CD4-positive, alpha-beta T cell treated with Interleukin-2 at 100 ng/mL for 4 hours (primary cell): ENCODE data around the gene JAM3.

ENCODE experiments used
- DNase-seq: peaks from one replicate; pipeline ENCODE4 v3.0.0-alpha.2; 2020; ENCODE audit warnings: low spot score

The JAM3 gene

DNA sequence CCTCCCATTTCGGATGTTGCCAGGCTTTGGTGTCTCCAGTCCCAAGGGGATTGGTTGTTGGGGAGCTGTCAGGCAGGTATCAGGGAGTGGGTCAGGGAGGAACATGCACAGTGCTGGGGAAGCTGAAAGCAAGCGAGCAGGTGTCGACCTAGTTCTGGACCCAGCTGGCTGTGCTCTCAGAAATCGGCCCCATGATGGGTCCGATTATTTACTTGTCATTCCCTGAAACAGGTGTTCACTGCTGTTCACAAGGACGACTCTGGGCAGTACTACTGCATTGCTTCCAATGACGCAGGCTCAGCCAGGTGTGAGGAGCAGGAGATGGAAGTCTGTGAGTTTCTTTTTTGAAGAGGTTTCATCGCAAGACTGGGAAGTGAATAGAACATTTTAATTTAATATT, 76.8 kb downstream of the JAM3 start:
- DNase-seq, result no peak

DNA sequence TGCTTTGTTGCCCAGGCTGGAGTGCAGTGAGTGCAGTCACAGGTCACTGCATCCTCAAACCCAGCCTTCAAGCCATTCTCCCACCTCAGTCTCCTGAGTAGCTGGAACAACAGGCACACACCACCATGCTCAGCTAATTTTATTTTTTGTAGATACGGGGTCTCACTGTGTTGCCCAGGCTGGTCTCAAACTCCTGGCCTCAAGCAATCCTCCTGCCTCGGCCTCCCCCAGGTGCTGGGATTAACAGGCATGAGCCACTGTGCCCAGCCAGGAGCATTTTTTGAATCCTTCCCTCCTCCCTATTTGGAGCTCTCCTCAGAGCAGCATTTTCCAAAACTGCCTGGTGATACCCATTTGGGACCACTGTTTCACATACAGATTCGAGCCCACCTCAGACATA, 77.7 kb downstream of the JAM3 start:
- DNase-seq, result no peak

DNA sequence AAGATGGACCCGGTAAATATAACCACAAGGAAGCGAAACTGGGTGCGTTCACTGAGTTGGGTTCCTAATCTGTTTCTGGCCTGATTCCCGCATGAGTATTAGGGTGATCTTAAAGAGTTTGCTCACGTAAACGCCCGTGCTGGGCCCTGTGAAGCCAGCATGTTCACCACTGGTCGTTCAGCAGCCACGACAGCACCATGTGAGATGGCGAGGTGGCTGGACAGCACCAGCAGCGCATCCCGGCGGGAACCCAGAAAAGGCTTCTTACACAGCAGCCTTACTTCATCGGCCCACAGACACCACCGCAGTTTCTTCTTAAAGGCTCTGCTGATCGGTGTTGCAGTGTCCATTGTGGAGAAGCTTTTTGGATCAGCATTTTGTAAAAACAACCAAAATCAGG, 80.5 kb downstream of the JAM3 start:
- no peak for DNase-seq

DNA sequence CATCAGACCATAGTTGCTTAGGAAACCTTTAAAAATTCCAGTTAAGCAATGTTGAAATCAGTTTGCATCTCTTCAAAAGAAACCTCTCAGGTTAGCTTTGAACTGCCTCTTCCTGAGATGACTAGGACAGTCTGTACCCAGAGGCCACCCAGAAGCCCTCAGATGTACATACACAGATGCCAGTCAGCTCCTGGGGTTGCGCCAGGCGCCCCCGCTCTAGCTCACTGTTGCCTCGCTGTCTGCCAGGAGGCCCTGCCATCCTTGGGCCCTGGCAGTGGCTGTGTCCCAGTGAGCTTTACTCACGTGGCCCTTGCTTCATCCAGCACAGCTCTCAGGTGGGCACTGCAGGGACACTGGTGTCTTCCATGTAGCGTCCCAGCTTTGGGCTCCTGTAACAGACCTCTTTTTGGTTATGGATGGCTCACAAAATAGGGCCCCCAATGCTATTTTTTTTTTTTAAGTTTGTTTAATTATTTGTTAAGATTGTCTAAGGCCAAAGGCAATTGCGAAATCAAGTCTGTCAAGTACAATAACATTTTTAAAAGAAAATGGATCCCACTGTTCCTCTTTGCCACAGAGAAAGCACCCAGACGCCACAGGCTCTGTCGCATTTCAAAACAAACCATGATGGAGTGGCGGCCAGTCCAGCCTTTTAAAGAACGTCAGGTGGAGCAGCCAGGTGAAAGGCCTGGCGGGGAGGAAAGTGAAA, 81.5 kb downstream of the JAM3 start:
- DNase-seq, result no peak

DNA sequence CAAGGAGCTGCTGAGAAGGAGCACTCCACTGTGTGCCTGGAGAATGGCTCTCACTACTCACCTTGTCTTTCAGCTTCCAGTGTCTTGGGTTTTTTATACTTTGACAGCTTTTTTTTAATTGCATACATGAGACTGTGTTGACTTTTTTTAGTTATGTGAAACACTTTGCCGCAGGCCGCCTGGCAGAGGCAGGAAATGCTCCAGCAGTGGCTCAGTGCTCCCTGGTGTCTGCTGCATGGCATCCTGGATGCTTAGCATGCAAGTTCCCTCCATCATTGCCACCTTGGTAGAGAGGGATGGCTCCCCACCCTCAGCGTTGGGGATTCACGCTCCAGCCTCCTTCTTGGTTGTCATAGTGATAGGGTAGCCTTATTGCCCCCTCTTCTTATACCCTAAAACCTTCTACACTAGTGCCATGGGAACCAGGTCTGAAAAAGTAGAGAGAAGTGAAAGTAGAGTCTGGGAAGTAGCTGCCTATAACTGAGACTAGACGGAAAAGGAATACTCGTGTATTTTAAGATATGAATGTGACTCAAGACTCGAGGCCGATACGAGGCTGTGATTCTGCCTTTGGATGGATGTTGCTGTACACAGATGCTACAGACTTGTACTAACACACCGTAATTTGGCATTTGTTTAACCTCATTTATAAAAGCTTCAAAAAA, 82.3 kb downstream of the JAM3 start:
- no peak for DNase-seq

DNA sequence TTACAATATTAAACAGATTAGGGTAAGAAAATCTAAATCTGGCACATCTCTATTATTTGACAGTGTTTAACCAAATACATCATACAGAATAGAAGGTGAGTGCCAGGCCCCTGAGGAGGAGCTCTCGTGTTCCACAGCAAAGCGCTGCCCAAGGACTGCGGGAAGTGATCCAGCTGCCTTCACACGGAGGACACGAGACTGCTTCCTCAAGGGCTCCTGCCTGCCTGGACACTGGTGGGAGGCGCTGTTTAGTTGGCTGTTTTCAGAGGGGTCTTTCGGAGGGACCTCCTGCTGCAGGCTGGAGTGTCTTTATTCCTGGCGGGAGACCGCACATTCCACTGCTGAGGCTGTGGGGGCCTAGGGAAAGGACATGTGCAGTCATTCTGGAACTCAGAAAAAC, 83.8 kb downstream of the JAM3 start:
- DNase-seq, result no peak

DNA sequence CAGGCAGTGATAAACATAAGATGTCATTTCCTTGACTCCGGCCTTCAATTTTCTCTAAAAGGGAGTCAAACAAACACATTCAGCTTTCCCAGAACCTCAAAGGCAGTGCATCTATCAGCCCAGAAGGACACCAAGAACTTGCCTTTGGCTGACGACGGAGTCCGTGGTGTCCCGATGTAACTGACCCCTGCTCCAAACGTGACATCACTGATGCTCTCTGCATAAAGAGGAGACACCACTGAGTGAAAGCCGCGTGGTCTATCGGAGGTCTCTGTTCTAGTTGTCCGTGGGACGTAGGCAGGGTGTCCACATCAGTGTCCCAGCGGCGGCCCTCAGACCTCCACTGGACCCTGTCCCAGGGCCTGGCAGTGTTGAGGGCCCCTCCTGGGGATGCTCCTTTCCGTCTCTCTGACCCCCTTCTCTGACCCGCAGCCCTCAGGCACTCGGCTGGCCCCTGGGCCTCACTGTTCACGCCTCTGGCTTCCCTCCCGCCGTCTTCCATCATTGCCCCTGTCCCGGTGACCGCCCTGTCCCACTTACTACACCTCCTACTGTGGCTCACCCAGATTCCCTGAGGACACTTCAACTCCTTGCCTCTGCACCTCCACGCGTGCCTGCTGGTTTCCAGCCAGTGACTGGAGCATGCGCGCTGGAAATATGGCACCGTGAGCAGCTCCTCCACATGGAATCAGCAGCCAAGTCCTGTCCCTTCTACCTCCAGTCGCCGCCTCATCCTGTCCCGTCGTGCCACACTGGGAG, 84.5 kb downstream of the JAM3 start:
- no peak for DNase-seq

DNA sequence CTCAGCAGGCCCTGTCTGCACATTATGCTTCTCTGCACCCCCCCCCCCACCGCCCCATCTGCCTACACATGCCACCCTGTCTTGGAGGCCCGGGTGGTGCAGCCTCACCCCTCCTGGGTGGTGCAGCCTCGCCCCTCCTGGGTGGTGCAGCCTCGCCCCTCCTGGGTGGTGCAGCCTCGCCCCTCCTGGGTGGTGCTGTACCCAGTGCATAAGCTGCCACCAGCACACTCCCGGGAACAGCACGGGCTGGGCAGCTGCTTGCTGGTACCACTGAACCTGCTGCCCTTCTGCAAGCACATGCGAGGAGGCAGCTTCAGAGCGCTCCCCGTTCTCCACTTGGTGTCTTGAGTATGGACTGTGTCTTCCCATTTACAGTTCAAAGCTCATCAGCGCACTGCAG, 85.6 kb downstream of the JAM3 start:
- no peak for DNase-seq

DNA sequence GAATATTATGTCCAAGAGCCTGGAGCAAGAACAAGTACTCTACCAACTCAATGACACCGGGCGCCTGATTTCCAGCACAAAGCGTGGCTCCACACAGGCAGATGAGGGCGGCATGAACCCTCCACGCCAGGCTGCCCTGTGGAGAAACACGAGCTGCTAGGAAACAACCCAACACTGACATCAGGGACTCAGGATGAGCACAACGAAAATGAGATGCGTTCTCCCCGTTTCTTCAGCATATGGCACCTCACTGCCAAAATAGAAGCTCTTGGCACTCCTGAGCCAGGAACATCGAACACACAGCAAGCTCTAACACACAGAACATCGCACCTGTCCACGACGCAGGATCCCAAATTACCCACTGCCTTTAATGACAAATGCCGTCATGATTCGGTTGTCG, 86.6 kb downstream of the JAM3 start:
- DNase-seq, result no peak

DNA sequence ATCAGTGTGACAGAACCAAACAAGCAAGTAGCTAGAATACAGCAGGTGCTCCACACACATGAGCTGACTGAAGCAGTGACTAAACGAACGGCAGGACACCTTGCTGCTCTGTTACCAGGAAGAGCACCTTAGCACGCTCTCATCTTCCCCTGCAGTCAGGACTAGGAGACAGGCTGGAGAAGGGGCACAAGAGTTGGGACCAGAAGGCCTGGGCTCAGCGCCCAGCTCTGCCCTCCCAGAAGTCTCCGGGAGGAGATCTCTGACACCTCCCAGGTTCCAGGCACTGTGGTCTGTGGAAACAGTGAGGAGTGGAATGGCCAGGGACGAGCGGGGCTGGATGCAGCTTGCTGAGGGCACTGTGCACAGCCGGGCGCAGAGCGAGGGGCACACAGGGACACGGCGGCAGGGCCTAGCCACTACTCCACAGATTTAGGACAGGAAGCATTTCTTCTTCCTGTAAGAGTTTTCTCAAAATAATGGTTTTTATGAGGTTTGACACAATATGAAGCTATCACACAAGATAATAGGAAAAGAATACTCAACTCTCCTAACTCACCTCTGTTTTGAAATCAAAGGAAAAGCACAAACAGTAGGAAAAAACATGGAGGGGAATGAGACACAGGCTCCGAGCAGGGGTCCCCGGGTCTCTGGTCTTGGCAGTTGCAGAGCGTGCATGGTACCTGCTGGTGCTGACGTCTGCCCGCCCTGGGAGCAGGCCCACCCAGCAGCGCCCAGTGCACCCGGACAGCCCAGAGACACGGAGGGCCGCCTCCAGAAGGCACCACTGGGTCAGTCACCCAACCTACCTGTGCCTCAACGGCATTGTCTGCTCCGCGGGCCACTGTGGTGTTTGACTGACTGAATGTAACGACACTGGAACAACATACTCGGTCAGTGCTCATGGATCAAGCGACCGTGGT, 87.3 kb downstream of the JAM3 start:
- DNase-seq, result no peak

DNA sequence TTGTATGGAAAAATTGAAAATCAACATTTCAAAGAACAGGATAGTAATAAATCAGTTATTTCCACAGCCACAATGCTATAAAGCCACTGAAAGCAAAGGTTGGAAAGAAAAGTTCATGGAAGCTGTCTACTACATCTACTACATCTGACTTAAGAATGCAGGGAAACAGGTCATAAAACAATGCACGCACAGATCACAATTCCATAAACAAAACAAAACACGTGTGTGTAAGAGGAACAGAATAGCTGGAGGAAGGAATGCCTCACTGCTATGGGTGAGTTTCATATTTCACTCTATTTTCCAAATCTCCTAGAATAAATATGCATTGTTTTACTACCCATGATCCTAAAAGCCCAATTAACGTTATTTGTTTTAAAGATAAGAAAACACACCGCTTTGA, 88.6 kb downstream of the JAM3 start:
- DNase-seq, result no peak

DNA sequence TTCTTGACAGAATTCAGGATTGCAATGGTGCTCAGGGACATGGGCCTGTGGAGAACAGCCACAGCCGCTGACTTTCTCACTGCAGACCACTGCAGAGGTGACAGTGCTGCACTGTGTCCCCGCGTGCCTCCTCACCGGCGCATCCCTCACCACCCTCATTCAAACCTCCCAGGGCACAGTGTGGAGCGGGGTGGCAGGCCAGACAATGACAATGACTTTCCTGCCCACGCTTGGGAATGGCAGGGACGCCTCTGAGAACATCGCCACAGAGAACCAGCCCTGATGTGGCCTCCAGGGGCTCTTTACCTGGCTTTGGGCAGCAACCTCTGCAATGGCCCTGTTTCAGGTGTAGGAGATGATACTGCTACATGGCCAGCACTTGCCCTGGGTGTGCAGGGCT, 89.2 kb downstream of the JAM3 start:
- no peak for DNase-seq

DNA sequence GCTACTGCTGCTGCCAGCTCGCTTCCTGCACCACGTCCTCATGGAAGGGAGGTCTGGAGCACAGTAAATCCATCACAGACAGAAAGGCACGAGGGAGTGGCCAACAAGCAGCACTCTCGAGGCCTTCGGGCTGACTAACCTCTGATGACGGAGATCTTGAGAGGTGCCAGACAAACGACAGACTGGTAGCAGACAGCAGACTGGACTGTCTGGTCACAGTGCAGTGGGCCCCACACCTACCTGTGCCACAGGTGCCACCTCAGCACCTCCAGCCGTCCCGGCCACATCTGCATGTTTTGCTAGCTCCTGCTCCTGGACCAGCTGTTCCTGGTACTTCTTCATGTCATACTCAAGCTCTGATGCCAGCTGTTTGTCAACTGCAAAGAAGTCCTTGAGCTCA, 90.8 kb downstream of the JAM3 start:
- DNase-seq, result no peak

DNA sequence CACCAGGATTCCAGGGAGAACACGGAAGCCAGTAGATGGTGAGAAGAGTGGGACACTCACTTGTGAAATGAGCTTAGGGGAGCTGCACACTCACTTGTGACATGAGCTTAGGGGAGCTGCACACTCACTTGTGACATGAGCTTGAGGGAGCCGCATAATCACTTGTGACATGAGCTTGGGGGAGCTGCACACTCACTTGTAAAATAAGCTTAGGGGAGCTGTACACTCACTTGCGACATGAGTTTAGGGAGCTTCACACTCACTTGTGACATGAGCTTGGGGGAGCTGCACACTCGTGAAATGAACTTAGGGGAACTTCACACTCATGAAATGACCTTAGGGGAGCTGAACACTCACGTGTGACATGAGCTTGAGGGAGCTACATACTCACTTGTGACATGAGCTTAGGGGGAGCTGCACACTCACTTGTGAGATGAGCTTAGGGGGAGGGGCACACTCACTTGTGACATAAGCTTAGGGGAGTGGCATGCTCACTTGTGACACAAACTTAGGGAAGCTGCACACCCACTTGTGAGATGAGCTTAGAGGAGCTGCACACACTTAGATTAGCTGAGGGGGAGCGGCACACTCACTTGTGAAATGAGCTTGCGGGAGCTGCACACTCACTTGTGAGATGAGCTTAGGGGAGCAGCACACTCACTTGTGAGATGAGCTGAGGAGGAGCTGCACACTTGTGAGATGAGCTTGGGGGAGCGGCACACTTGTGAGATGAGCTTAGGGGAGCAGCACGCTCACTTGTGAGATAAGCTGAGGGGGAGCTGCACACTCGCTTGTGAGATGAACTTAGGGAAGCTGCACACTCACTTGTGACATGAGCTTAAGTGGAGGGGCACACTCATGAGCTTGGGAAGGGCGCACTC, 95.9 kb downstream of the JAM3 start:
- DNase-seq, result no peak

DNA sequence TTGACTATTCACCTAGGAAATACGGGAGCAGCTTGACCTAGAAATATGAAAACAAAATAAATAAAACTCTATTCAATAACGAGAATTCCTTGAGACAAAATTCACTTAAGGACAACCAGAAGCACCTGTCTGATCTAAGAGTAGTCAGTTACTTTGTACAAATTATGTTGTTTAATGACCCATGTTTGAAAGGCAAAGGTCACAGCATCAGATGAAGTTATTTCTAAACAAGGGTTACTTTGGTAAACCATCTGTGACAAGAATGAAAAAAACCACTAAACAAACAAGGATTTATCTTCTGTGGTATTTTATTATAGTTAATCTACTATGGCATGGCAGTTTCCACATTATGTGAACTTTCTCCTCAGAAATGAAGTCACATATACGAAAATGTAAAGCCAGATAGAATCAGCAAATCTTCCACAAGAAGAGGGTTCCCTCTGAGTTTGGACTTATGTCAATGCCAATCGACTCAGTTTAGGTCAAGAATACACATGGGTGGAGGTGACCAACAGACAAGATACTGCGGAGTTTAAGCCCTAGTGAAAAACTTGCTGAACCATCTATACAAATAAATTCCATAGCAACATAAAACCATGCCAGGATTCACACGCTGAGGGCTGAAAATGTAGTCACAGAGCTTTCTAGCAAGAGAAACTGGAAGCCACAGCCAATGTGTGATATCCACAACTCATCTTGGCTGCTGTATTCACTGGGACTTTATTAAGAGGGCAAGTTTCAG, 101.5 kb downstream of the JAM3 start:
- no peak for DNase-seq

DNA sequence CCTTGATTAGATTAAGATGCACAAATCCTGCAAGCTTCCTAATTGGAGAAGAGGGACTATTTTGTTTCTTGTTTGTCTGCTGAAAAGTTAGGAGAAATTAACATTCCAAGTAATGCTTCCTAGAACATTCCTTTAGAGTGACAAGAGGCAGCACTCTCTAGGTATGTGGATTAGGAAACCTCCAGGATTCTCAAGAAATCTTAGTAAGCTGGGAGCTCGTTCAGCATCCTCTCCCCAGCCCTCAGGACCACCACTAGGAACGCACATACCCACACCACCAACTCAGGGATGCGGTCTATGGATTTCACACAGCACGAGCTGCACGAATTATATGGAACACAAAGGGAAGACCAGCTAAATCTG, 102.0 kb downstream of the JAM3 start:
- DNase-seq, result no peak

DNA sequence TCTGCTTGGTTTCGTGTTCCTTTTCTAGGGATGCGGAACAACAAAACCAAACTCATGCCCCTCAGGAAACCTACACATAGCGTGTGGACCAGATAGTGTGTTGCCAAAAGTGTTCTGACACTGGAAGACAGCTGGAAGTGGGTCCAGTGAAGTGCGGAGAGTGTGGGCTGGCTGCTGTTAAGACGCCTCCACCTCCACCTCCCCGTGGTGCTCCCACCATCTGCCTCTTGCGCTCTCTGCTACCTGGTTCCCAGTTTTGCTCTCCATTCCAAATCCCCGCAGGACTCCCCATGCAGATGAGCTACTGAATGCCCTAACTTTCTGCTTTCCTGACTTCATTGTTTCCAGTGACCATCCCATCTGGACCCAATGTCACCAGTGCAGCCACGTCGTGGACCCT, 103.1 kb downstream of the JAM3 start:
- no peak for DNase-seq

DNA sequence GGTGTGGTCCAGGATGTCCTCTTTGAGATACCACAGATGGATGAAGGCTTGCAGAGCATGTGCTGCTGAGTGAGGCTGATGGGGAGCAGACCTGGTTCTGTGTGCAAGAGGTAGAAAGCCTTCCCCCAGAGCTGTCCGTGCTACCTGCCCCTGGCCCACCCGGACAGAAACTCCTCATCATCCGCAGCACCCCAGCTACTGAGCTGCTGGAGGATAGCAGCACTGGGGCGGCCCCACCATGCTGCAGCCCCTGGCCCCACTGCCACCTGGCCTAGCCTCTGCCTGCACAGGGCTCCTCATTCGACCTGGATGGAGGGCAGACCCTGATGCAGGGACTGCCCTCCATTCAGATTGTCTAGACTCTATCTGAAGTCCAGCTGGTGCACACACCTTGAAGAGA, 104.4 kb downstream of the JAM3 start:
- DNase-seq, result no peak

DNA sequence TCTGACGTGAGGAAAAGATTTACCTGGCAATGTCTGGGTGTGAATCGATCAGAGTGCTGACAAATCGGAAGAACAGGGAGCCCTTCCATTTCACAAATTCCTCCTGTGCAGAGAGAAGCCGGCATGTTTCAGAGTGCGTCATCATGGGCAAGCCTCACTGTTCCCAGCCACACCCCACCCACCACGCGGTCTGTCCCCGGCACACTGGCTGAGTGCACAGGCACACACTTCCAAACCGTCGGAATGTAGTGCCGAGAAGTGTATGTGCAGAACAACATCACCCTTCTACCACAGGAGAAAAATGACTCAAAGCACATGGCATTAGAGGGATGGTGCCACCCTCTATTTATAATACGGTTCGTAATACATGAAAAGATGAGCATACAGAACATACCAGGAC, 107.4 kb downstream of the JAM3 start:
- DNase-seq, result no peak

DNA sequence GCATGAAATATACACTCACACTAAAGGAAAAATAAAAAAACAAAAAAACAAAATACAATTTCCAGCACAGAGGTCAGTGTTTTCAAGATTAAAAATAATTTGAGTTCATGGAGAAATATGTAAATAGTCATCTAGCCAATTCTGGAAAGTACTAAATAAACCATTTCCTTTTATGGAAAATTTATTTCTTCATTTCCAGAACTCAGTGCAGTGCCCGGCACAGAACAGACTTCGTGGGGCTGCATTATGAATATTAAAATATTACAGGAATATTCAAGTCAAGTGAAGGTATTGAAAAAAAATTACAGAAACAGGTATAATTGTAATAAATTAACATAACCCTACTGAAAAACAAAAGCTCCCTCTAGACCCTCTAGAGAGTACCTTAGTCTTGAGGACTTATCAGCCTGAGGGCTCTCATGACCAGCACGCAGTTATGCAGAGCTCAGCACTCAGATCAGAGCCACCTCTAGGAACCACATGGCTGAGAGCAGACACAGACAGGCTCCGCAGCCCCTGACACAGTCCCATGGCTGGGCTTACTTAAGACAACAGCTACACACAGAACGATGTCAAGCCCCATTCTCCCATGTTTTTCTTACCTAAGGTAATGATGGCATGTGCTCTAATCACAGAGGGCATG, 109.3 kb downstream of the JAM3 start:
- no peak for DNase-seq
